ENCODE measurements around the gene CFTR. TPM values are rescaled to one million over a fixed set of nuclear protein-coding genes. Genes with fewer than 3 reads are reported as not detected.
A peak's percentile ranks its signal among the peaks of the same experiment; 100 is the strongest.

Gene CFTR
- total and polyA plus RNA-seq, 2 donors = 0.28 to 0.34 TPM

GRCh38 chr7:117564080-117564479, 84.3 kb downstream of the CFTR start:
- DNase-seq (ENCODE audit: low read depth in 6 of 9, low spot score in 9 of 9) = peak in 3 of 9 donors; percentile 11 to 44 (median 29)
- 81% methylated on average over 3 of the region's 3 CpGs for WGBS
- Histone ChIP-seq H3K4me3 (ENCODE audit: low read length in 2 of 2) (no peak overlapping the region), H3K27me3 (ENCODE audit: control insufficient read depth in 2 of 2, insufficient read depth in 1 of 2, low read length in 1 of 2) (no peaks in the 10 kb centered on the region), H3K9me3 (ENCODE audit: control insufficient read depth in 2 of 2, insufficient read depth in 1 of 2, low read length in 1 of 2) (no peaks in the 10 kb centered on the region), H3K36me3 (ENCODE audit: control insufficient read depth in 2 of 2, insufficient read depth in 2 of 2, low read length in 1 of 2) (no peaks in the 10 kb centered on the region), H3K27ac (ENCODE audit: low read depth in 1 of 2, low read length in 1 of 2) (peak overlapping the region in 1 of 2 donors; percentile 20), H3K4me1 (ENCODE audit: control insufficient read depth in 2 of 2, insufficient read depth in 2 of 2, low read length in 2 of 2) (no peaks in the 10 kb centered on the region)

- Histone ChIP-seq H3K27ac (ENCODE audit: low read depth in 1 of 2, low read length in 1 of 2) (peak overlapping the region in 1 of 2 donors; percentile 20), H3K4me3 (ENCODE audit: low read length in 2 of 2) (no peak overlapping the region), H3K27me3 (ENCODE audit: control insufficient read depth in 2 of 2, insufficient read depth in 1 of 2, low read length in 1 of 2) (no peaks in the 10 kb centered on the region), H3K36me3 (ENCODE audit: control insufficient read depth in 2 of 2, insufficient read depth in 2 of 2, low read length in 1 of 2) (no peaks in the 10 kb centered on the region), H3K9me3 (ENCODE audit: control insufficient read depth in 2 of 2, insufficient read depth in 1 of 2, low read length in 1 of 2) (no peaks in the 10 kb centered on the region), H3K4me1 (ENCODE audit: control insufficient read depth in 2 of 2, insufficient read depth in 2 of 2, low read length in 2 of 2) (no peaks in the 10 kb centered on the region)
- DNase-seq (ENCODE audit: low read depth in 6 of 9, low spot score in 9 of 9) = no peak
- 84% methylated on average over 2 of the region's 2 CpGs for WGBS
Measured at GRCh38 chr7:117564627-117565026, 84.8 kb downstream of the CFTR start.

GRCh38 chr7:117565226-117565625, 85.4 kb downstream of the CFTR start:
- no peak for DNase-seq (ENCODE audit: low read depth in 6 of 9, low spot score in 9 of 9)
- H3K27ac ChIP-seq (ENCODE audit: low read depth in 1 of 2, low read length in 1 of 2) = no peak overlapping the region
- 92% methylated on average over 4 of the region's 4 CpGs for WGBS
- H3K27me3 ChIP-seq (ENCODE audit: control insufficient read depth in 2 of 2, insufficient read depth in 1 of 2, low read length in 1 of 2) = no peaks in the 10 kb centered on the region
- H3K4me1 ChIP-seq (ENCODE audit: control insufficient read depth in 2 of 2, insufficient read depth in 2 of 2, low read length in 2 of 2) = no peaks in the 10 kb centered on the region
- no peaks in the 10 kb centered on the region for H3K9me3 ChIP-seq (ENCODE audit: control insufficient read depth in 2 of 2, insufficient read depth in 1 of 2, low read length in 1 of 2)
- no peak overlapping the region for H3K4me3 ChIP-seq (ENCODE audit: low read length in 2 of 2)
- no peaks in the 10 kb centered on the region for H3K36me3 ChIP-seq (ENCODE audit: control insufficient read depth in 2 of 2, insufficient read depth in 2 of 2, low read length in 1 of 2)

GRCh38 chr7:117567781-117568180, 88.0 kb downstream of the CFTR start:
- no peaks in the 10 kb centered on the region for H3K27me3 ChIP-seq (ENCODE audit: control insufficient read depth in 2 of 2, insufficient read depth in 1 of 2, low read length in 1 of 2)
- no peaks in the 10 kb centered on the region for H3K36me3 ChIP-seq (ENCODE audit: control insufficient read depth in 2 of 2, insufficient read depth in 2 of 2, low read length in 1 of 2)
- no peaks in the 10 kb centered on the region for H3K9me3 ChIP-seq (ENCODE audit: control insufficient read depth in 2 of 2, insufficient read depth in 1 of 2, low read length in 1 of 2)
- WGBS = 89% methylated on average over 1 of the region's 1 CpG
- no peak overlapping the region for H3K4me3 ChIP-seq (ENCODE audit: low read length in 2 of 2)
- H3K4me1 ChIP-seq (ENCODE audit: control insufficient read depth in 2 of 2, insufficient read depth in 2 of 2, low read length in 2 of 2) = no peaks in the 10 kb centered on the region
- no peak for DNase-seq (ENCODE audit: low read depth in 6 of 9, low spot score in 9 of 9)
- H3K27ac ChIP-seq (ENCODE audit: low read depth in 1 of 2, low read length in 1 of 2) = no peak overlapping the region

GRCh38 chr7:117572856-117573620, 93.2 kb downstream of the CFTR start:
- H3K27me3 ChIP-seq (ENCODE audit: control insufficient read depth in 2 of 2, insufficient read depth in 1 of 2, low read length in 1 of 2) = no peaks in the 10 kb centered on the region
- no peaks in the 10 kb centered on the region for H3K9me3 ChIP-seq (ENCODE audit: control insufficient read depth in 2 of 2, insufficient read depth in 1 of 2, low read length in 1 of 2)
- no peak overlapping the region for H3K4me3 ChIP-seq (ENCODE audit: low read length in 2 of 2)
- no peak for DNase-seq (ENCODE audit: low read depth in 6 of 9, low spot score in 9 of 9)
- H3K27ac ChIP-seq (ENCODE audit: low read depth in 1 of 2, low read length in 1 of 2) = no peak overlapping the region
- H3K4me1 ChIP-seq (ENCODE audit: control insufficient read depth in 2 of 2, insufficient read depth in 2 of 2, low read length in 2 of 2) = peaks cover 0 to 4% of the 10 kb centered on the region in 2 donors
- H3K36me3 ChIP-seq (ENCODE audit: control insufficient read depth in 2 of 2, insufficient read depth in 2 of 2, low read length in 1 of 2) = no peaks in the 10 kb centered on the region

GRCh38 chr7:117581424-117581823, 101.6 kb downstream of the CFTR start:
- no peak for DNase-seq (ENCODE audit: low read depth in 6 of 9, low spot score in 9 of 9)
- WGBS = 97% methylated on average over 1 of the region's 1 CpG

GRCh38 chr7:117582219-117582704, 102.4 kb downstream of the CFTR start:
- Histone ChIP-seq H3K4me3 (ENCODE audit: low read length in 2 of 2) (no peak overlapping the region), H3K9me3 (ENCODE audit: control insufficient read depth in 2 of 2, insufficient read depth in 1 of 2, low read length in 1 of 2) (no peaks in the 10 kb centered on the region), H3K27ac (ENCODE audit: low read depth in 1 of 2, low read length in 1 of 2) (no peak overlapping the region), H3K4me1 (ENCODE audit: control insufficient read depth in 2 of 2, insufficient read depth in 2 of 2, low read length in 2 of 2) (peaks cover 0 to 3% of the 10 kb centered on the region in 2 donors), H3K36me3 (ENCODE audit: control insufficient read depth in 2 of 2, insufficient read depth in 2 of 2, low read length in 1 of 2) (no peaks in the 10 kb centered on the region), H3K27me3 (ENCODE audit: control insufficient read depth in 2 of 2, insufficient read depth in 1 of 2, low read length in 1 of 2) (no peaks in the 10 kb centered on the region)
- no peak for DNase-seq (ENCODE audit: low read depth in 6 of 9, low spot score in 9 of 9)
- WGBS = 93% methylated on average over 1 of the region's 1 CpG

More at GRCh38 chr7:117581424-117581823, 101.6 kb downstream of the CFTR start:
- Histone ChIP-seq H3K4me1 (ENCODE audit: control insufficient read depth in 2 of 2, insufficient read depth in 2 of 2, low read length in 2 of 2) (peaks cover 0 to 7% of the 10 kb centered on the region in 2 donors), H3K4me3 (ENCODE audit: low read length in 2 of 2) (no peak overlapping the region), H3K27ac (ENCODE audit: low read depth in 1 of 2, low read length in 1 of 2) (no peak overlapping the region), H3K27me3 (ENCODE audit: control insufficient read depth in 2 of 2, insufficient read depth in 1 of 2, low read length in 1 of 2) (no peaks in the 10 kb centered on the region), H3K9me3 (ENCODE audit: control insufficient read depth in 2 of 2, insufficient read depth in 1 of 2, low read length in 1 of 2) (no peaks in the 10 kb centered on the region), H3K36me3 (ENCODE audit: control insufficient read depth in 2 of 2, insufficient read depth in 2 of 2, low read length in 1 of 2) (no peaks in the 10 kb centered on the region)

GRCh38 chr7:117587931-117588330, 108.1 kb downstream of the CFTR start:
- Histone ChIP-seq H3K27me3 (ENCODE audit: control insufficient read depth in 2 of 2, insufficient read depth in 1 of 2, low read length in 1 of 2) (no peaks in the 10 kb centered on the region), H3K36me3 (ENCODE audit: control insufficient read depth in 2 of 2, insufficient read depth in 2 of 2, low read length in 1 of 2) (no peaks in the 10 kb centered on the region), H3K27ac (ENCODE audit: low read depth in 1 of 2, low read length in 1 of 2) (peak overlapping the region in 1 of 2 donors; percentile 82), H3K9me3 (ENCODE audit: control insufficient read depth in 2 of 2, insufficient read depth in 1 of 2, low read length in 1 of 2) (no peaks in the 10 kb centered on the region), H3K4me3 (ENCODE audit: low read length in 2 of 2) (no peak overlapping the region), H3K4me1 (ENCODE audit: control insufficient read depth in 2 of 2, insufficient read depth in 2 of 2, low read length in 2 of 2) (peaks cover 0 to 3% of the 10 kb centered on the region in 2 donors)
- WGBS = 89% methylated on average over 1 of the region's 1 CpG
- DNase-seq (ENCODE audit: low read depth in 6 of 9, low spot score in 9 of 9) = no peak

- Histone ChIP-seq H3K36me3 (ENCODE audit: control insufficient read depth in 2 of 2, insufficient read depth in 2 of 2, low read length in 1 of 2) (no peaks in the 10 kb centered on the region), H3K27me3 (ENCODE audit: control insufficient read depth in 2 of 2, insufficient read depth in 1 of 2, low read length in 1 of 2) (no peaks in the 10 kb centered on the region), H3K4me3 (ENCODE audit: low read length in 2 of 2) (no peak overlapping the region), H3K4me1 (ENCODE audit: control insufficient read depth in 2 of 2, insufficient read depth in 2 of 2, low read length in 2 of 2) (peaks cover 0 to 3% of the 10 kb centered on the region in 2 donors), H3K9me3 (ENCODE audit: control insufficient read depth in 2 of 2, insufficient read depth in 1 of 2, low read length in 1 of 2) (no peaks in the 10 kb centered on the region), H3K27ac (ENCODE audit: low read depth in 1 of 2, low read length in 1 of 2) (peak overlapping the region in 1 of 2 donors; percentile 82)
- 30% methylated on average over 1 of the region's 1 CpG for whole genome bisulfite sequencing
- peak in 7 of 9 donors; percentile 36 to 72 (median 57) for DNase-seq (ENCODE audit: low read depth in 6 of 9, low spot score in 9 of 9)
Measured at GRCh38 chr7:117588352-117588794, 108.5 kb downstream of the CFTR start.

Data from thymus (tissue), 11 donors.